CD1c-positive myeloid dendritic cell (primary cell): ENCODE results near the gene UBASH3B.

Experiments used
- DNase-seq: peaks from one replicate; pipeline ENCODE4 v3.0.0-alpha.2; 2016; ENCODE audit errors: extremely low spot score

The UBASH3B gene

DNA sequence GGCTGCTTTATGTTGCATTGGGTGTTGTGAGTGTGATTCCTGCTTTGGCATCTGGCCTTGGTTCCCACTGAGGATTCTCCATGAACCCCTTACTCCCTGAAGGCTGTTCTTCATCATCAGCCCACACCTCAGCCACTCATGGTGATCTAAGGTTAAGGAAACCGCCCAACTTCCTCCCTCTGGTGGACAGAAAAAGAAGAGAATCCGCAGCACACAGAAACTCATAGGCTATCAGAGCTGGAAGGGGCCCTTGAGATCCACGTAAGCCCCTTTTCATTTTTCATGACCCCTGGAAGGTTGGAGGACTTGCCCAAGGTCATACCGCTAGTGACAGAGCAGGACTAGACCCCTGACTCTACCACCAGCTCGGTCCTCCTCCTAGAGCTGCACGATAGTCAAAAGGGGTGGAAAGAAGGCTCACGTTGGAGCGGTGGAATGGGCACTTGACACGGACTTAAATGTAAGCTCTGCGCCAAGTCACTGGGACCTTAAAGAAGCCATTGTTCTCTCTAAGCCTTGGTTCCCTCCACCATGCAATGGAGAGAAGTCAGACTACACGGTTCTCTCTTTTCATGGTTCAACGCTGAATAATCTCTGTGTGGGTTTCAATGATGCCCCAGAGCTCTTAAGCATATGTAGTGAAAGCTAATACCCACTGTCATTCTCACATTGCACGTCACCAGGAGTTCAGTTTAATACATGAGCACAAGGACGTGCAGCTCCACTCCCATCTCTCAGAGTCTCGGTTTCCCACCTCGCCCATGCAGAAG lies 99.2 kb downstream of the UBASH3B start:
- DNase-seq = peak; percentile 59

DNA sequence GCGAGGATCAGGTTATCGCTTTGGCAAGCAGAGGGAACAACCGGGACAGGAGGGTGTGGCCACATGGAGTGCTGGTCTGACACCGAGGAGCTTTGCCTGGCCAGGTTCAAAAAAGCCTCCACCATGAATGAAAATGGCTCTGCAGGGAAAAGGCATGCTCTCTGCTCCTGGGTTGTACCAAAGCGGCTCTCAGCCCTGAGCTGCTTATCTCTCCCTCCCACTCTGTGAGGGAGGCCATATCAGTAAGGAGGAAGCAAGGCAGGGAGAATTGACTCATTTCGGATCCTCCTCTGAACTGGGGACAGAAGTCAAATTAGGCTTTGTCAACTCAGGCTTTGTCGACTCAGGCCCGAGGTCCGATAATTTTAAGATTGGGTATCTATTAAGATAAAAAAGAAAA lies 99.9 kb downstream of the UBASH3B start:
- DNase-seq = peak; percentile 86

DNA sequence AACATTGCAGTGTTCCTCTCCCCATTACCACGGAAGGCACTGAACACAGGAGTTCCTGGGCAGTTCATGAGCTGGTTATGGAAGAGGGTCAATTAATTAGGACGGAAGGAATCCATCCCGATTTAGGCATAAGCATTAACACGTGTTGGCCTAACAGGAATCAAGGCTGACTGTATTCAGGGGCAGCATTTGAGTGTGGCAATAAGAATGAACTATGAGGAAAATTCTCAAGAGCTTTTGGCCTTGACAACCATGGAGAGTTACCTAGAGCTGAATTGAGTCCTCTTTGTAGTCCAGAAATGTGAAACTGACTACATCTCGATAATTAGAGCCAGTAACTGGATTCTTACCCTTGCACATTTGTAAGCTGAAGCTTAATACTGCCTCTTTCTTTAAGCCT lies 100.4 kb downstream of the UBASH3B start:
- peak; percentile 24 for DNase-seq

DNA sequence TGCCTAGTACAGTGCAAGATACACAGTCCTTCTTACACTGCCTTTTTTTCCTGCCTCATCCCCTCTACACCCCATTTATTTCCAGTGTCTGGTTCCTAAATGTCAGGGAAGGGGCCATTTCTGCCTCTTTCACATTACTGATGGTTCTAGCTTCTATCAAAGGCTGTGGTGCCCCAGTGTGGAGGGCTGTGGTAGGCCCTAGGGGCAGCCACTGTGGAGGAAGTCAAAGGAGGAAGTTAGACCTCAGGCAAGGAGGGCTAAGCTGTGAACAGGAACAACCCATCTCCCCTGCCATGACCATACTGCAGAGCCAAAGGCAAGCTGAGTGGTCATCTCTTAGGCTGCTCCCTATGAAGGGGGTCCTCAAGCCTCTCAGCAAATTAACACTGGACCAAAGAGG lies 100.9 kb downstream of the UBASH3B start:
- DNase-seq = peak; percentile 85

DNA sequence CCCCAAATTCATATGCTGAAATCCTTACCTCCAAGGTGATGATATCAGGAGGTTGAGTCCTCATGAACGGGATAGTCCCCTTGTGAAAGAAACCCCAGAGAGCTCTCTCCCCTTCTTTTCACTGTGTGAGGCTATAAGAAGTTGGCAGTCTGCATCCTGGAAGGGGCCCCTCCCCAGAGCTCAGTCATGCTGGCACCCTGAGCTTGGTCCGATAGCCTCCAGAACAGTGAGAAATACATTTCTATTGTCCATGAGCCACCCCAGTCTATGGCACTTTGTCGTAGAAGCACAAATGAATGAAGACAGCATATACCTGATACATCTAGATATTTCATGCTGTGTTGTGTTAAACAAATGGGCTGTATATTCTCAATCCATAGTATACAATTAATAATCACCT lies 101.7 kb downstream of the UBASH3B start:
- no peak for DNase-seq

DNA sequence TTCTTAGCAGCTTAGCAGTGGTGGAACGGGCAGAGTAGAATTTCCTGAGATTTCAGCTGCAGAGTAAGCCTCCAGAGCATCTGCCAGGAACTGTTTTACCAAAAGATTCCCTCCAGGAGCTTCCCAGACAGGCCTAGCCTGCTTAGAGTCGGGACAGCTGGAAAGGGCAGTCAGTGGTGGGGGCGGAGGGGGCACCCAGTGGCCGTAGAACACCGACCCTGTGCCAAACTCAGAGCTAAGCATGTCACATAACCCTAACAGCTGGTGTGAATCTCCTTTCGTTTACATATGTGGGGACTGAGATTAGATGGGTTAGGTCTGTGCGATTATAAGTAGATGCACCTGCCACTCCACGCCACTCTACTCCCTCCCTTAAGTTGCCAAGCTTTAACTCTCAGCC lies 102.8 kb downstream of the UBASH3B start:
- DNase-seq = no peak

DNA sequence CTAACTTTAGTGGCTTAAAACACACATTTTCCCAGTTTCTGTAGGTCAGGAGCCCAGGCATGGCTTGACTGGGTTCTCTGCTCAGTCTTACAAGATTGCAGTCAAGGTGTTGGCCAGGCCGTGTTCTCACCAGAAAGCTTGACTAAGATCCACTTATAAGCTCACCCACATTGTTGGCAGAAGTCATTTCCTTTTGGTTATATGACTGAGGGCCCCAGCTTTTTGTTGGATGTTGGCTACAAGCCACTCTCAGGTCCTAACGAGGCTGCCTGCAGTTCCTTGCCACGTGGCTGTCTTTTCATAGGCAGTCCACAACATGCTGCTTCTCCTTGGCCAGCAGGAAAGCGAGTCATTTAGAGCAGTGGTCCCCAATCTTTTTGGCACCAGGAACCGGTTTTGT lies 103.5 kb downstream of the UBASH3B start:
- DNase-seq = no peak

DNA sequence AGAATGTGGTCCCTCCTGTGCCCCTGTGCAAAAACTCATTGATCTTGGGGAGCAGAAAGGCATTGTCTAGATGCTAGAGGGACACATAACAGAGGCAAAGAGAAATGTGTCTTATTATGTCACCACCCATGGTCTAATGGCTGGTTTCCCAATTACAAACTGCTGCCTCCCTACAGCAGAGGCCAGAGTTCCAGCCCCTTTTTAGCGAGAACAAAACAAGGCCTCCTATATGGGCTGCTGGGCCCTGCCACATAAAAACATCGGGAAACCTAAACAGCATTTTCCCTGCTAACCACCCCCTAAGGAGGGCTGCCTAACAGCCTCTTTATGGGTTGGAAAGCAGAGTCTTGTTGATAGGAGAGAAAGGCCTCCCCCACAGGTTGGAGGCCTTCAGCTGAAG lies 107.6 kb downstream of the UBASH3B start:
- DNase-seq = no peak

DNA sequence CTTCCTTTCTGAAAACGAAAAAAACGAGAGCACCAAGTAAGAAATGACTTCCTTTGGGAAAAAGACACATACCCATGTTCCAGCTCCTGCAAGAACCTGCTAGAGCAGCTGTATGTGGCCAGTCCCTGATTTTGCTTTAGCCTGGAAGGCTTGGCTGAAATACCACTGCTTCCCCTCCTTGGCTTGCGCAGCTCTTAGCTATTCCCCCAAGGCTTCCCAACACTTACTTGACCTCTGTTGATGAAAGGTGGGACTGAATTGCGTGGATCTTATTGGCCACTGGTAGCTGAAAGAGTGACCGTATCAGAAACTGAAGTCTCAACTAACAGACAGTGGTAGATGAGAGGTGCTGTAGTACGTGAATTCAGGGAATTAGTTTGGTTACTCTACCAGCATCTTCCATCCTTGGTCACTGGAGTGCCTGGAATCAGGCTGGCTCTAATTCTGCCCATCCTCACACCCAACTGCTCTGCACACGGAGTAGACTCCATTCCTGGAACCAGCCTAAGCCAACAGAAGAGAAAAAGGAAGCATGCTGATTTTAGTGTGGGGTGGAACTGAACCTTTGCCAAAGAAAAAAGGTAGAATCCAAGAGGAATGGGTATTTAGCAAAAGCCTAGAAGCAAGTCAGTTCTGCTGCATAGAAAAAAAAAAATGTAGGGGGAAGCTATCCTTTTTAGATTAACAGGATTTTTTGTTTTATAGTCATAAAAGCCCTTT lies 109.0 kb downstream of the UBASH3B start:
- DNase-seq = no peak

DNA sequence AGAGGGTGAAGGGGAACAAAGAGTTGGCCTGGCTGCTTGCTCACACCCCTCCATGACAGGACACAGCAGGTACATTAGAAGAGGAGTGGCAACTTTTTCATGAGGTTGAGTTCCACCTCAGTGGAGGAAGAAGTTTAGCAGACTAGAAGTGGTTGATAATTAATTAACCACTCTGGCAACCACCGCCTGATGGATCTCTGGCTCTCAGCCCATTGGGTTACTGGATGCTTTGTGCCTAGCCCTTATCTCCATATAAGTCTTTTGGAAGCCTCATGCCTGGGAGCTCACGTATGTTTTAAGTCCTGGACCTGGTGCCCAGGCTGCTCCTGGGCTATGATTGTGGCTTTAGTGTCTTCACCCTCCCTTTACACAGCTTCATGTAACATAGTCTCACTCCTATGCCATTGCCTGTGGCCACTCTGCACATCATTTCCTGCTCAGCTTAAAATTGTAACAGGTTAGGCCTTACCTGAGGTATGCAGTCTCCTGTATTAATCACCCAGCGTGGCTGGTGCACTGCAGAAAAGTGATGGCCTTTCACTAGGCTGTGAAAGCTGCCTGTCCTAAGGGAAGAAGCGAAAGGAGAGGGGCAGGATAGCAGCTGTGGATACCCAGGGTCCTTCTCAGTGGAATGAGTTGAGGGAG lies 110.1 kb downstream of the UBASH3B start:
- no peak for DNase-seq

DNA sequence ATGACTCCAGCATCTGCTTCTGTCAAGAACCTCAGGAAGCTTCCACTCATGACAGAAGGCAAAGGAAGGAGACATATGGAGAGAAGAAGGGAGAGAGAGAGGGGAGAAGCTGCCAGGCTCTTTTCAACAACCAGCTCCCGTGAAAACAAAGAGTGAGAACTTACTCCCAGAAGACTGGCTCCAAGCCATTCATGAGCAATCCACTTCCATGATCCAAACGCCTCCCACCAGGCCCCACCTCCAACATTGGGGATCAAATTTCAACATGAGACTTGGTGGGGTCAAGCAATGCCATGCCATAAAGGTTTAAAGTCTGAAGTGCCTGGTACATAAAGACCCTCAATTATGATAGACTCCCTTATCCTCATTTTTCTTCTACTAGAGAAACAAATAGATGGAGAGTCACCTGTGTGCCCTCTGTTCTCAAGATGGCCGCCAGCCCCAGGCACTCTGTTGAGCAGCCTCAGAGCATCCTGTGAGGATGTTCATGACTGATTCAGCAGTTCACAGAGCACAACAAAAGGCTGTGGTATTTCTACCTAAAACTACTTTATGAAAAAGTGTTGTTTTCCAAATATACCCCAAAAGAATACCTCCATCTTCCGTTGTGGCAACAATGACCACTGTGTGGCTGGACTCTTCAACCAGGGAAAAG lies 113.7 kb downstream of the UBASH3B start:
- no peak for DNase-seq

DNA sequence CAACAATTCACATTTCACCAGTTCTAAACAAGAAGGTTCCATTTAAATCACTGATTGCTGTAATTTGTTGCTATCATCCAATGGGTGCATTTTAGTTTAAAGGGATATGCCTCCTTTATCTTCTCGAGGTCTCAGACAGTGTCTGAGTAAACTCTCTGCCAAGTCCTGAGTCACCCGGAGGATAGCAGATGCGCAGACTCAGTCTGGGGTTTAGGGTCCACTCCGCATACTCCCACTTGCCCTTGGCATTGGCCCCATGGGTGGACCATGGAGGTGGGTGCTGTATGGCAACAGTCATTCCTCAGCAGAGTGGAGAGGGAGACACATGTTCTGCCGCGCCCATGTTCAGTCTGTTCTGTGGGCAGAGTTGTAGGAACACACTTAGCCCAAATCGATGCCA lies 117.4 kb downstream of the UBASH3B start:
- no peak for DNase-seq

DNA sequence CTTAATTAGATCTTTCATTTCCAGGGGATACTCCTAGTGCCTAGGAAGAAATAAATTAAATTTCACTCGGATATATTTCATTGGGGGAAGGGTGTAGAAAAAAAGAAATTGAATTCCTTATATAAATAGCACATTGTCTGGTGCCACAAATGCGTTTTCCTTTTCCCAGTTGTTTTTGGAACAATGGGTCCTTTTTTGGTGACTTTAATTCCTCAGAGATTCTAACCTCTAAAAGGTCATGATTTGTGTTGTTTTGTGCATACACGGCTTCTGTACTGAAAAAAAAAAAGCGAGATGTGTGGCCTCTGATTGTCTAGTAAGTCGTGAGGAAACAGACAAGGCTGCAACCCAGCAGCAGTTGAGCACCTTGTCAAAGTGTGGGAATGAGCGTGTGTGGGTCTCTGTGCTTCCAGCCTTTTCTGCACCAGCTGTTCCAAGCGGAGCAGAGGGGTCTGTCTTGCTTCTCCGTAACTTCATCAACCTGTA lies 118.3 kb downstream of the UBASH3B start:
- no peak for DNase-seq

DNA sequence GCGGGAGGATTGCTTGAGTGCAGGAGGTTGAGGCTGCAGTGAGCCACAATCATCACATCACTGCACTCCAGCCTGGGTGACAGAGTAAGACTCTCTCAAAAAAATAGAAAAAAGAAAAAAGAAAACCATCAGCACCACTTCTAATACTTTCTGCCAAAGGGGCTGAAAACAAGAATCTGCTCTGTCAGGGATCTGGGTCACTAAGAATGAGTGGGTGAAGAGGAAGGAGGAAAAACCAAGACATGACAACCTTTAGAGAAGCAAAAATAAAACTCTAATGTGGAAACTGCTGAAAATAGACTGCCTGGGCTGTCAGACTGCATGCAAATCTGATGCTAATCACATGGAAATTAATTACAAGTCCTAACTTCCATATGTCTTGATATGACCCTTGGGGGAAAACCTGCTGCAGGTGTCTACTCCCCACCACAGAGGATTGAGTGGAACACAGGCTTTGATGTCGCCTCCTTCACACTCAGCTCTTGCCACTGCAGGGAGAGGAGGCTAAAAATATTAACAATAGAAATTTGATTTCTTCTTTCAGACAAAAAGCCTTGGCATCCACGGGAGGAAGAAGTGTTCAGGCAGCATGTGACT lies 120.3 kb downstream of the UBASH3B start:
- peak; percentile 59 for DNase-seq

DNA sequence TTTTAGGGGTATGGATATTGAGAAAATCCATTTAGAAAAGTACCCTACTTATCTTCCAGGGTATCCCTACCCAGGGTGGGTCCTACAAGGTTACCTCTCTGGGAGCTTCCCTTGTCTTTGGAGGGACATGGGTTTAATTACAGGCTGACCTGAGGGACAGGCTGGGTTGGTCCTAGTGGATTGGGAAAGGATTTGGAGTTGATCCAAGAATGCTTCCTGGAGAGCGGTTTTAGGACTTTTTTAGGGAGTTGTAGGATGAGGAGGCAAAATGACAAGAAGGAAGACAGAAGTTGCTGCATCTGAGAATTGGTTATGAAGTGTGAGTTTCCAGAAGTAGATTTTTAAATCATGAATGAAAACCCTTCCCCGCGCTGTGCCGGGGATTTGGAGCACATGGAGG lies 121.0 kb downstream of the UBASH3B start:
- no peak for DNase-seq

DNA sequence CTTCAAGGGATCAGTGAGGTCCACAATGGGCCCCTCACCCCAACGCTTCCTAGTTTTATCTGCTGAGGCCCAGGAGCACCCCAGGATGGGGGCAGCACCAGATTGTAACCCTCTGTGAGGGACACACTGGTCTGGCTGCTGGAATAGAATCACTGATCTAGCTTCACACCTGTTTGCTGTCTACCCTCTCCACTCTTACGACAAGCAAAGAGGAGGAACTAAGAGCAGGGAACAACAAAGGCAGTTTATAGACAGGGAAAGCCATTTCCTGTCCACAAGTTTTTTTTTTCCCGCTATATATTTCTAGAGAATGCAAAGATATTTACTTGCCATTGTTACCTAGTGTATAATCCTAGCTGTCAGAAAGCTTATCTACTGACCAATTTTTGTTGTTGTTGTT lies 121.8 kb downstream of the UBASH3B start:
- no peak for DNase-seq

DNA sequence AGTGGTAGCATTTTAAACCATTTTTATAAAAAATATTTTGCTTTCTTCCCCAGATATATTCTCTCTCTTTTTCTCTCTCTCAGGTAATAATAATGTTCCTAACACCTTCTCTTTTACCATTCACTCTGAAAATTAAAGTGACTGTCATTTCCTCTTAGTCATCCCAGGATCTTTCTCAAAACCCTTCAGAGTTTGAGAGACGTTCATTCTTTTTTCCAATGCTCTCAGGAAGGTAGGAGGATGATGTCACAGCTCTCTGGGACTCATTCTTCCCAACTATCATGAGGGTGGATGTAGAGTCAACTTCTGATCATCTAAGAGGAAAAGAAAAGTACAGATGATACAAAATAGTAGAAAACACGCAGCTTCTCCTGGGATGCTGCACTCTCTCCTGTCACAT lies 122.6 kb downstream of the UBASH3B start:
- DNase-seq = peak; percentile 18

DNA sequence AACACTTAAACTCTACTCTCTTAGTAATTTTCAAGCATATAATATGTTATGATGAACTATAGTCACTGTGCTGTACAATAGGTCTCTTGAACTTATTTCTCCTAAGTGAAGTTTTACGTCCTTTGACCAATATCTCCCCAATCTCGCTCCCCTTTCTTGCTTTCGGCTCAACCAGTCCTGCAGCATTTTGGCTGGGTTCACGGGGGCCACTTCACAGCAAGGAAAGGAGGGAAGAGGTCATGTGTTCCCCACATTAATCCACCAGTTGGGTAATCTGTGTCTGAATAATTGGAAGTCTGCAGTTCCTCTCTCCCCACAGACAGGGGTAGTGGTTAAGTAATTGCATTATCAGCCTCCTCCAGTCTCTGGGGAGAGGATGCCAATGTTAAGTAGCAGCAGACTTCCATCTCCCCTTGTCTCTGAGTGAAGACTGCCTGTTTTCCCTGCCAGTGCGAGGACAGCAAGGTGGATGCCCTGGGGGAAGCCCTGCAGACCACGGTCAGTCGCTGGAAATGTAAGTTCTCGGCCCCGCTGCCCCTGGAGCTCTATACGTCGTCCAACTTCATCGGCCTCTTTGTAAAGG lies 123.6 kb downstream of the UBASH3B start:
- DNase-seq = peak; percentile 53

DNA sequence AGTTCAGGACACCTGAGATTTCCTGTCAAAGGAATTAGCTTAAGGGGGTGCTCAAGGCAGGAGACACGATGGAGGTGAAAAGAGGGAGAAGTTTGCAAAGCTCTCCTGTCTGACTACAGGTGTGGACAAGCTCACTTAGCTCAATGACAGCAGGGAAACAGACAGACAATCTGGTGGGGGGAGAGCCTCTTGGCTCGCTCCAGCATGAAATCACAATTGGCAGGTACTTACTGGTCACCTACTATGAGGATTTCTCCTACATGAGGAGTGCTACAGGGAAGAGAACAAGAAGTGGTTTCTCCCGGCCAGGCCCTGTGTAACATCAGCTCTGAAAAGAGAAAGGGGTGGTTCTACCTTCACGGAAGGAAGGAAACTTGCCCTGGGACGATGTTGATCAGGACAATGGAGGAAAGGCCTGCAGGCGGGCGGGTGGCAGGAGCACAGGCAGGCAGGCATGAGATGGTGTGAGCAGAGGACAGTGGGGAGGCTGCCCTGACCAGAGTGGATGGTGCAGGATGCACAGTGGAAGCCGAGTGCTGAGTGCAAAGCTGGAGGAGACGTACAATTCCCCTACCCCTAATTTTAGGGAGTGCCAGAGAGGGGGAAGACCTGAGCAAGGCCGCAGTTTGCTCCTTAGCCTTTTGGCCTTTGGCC lies 124.9 kb downstream of the UBASH3B start:
- DNase-seq = no peak

DNA sequence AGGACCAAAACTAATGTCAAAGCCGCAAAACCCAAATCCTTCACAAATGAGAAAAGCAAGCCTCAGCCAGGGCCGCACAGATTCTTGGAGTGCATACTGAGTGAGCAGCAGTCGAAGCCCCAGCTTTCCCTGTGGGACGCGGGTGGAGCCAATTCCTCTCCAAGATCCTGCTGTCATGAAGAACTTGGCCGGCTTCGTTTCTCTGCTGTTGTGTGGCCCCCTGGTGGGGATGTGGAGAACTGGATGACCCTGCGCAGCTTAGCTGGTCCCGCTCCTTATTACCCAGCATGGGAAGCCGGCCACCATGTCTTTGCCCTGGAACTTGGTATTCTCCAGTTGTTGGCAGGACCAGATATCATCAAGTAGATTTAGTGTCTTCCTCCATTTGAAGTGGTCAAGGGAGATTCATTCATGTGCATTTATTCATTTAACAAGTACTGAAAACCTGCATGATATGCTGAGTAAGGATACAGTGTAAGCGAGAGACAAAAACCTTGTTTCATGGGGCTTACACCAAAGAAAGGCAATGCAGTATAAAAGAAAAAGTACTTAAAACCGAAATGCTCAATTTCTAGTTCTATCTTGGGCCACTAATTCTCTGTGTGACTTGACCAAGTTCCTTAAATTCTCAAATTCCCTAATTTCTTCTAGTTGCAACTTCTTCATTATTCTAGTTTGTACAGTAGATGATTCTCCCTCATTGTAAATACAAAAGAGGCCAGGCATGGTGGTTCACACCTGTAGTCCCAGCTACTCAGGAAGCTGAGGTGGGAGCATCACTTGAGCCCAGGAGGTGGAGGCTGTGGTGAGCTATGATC lies 126.1 kb downstream of the UBASH3B start:
- DNase-seq = peak; percentile 80
